Stimulated activated effector memory CD8-positive, alpha-beta T cell treated with anti-CD3 and anti-CD28 coated beads, Interleukin-12 subunit alpha, Interleukin-12 subunit beta, amount 100 ng/mL, for 72 hours (primary cell): Measurements from ENCODE around the gene SLC16A2.
A peak's percentile ranks its signal among the peaks of the same experiment; 100 is the strongest.
"Not testable (repeated sequence)": the region's sequence is repeated elsewhere in the genome, so short reads cannot be mapped to it uniquely, and the experiment has no call there.

Experiments used
- ATAC-seq: fragments of 150-1000 bp; cut with Tn5 transposase; 2 replicates; pipeline ENCODE4 v1.10.0; 2021
- DNase-seq, 2 donors: peaks; one replicate each; pipeline ENCODE4 v3.0.0; 2021 to 2022; ENCODE audit warnings: low spot score in 2 of 2
- H3K27ac Mint-ChIP-seq: one replicate; pipeline ENCODE4 v1.8.0; 2022; ENCODE audit warnings: mild to moderate bottlenecking, mixed read lengths
- H3K36me3 Mint-ChIP-seq: one replicate; pipeline ENCODE4 v1.8.0; 2022; ENCODE audit warnings: mild to moderate bottlenecking, mixed read lengths
- H3K4me1 Mint-ChIP-seq: one replicate; pipeline ENCODE4 v1.8.0; 2022; ENCODE audit warnings: mixed read lengths
- H3K4me3 Mint-ChIP-seq: one replicate; pipeline ENCODE4 v1.8.0; 2022; ENCODE audit warnings: mild to moderate bottlenecking, mixed read lengths
- H3K9me3 Mint-ChIP-seq: one replicate; pipeline ENCODE4 v1.8.0; 2022; ENCODE audit warnings: mixed read lengths

The SLC16A2 gene

DNA sequence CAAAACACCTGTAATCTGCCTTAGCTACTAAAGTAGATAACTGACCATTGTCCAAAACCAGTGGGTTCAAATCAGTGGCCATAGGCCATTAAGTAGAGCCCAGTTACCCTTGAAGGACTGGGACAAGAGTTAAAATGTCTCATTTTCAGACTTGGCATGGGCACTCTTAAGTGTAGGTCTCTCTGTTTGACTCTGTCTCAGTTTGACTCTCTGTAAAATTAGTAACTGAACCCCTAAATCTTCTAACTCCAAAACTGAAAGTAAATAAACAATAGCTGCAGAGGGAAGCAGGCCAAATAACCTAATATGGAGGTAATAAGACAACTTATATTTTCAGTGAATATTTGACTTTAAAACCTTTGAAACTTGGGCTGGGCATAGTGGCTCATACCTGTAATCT, 89.1 kb downstream of the SLC16A2 start:
- Mint-ChIP-seq H3K4me1 (peaks cover 6% of the 10 kb centered on the region), H3K36me3 (no peaks in the 10 kb centered on the region), H3K4me3 (no peak overlapping the region), H3K27ac (no peak overlapping the region), H3K9me3 (no peaks in the 10 kb centered on the region)
- ATAC-seq (peak; percentile 65), DNase-seq (no peak)

DNA sequence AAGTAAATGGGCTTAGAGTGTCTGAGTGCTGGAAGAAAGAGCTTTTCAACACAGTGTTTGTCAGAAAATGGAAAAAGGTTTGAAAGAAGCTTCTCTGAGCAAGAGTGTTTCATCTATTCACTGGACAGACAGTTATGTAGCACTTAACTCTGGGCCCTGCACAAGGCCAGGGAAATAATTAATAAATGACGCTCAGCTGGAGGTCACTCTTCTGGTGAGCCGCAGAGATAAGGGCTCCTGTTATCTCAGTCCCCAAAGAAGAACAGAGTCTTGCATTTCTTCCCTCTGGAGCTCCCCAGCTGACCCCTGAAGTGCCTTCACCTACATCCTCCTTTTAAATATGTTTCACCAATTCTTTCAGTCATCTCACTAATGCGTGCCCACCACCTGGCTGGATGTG, 90.4 kb downstream of the SLC16A2 start:
- Mint-ChIP-seq H3K9me3 (no peaks in the 10 kb centered on the region), H3K27ac (no peak overlapping the region), H3K4me3 (no peak overlapping the region), H3K4me1 (peaks cover 6% of the 10 kb centered on the region), H3K36me3 (no peaks in the 10 kb centered on the region)
- ATAC-seq (no peak), DNase-seq (no peak)

- Mint-ChIP-seq H3K4me1 (peaks cover 6% of the 10 kb centered on the region), H3K4me3 (no peak overlapping the region), H3K9me3 (no peaks in the 10 kb centered on the region)
Observed at GRCh38 chrX:74514384-74514783, 93.1 kb downstream of the SLC16A2 start.

DNA sequence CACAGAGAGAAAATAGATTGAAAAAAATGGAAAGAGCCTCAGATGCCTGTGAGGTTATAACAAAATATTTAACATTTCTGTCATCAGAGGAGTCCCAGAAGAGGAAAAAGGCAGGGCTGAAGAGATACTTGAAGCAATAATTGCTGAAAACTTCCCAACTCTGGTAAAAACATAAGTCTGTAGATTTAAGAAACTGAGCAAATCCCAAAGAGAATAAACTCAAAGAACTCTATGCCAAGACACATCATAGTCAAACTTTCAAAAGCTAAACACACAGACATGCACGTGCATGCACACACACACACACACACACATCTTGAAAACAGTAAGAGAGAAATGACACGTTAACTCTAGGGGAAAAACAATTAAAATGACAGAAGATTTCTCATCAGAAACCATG, 94.1 kb downstream of the SLC16A2 start:
- ATAC-seq (no peak), DNase-seq (no peak)
- no peak overlapping the region for H3K4me3 Mint-ChIP-seq
- H3K27ac Mint-ChIP-seq = no peak overlapping the region
- no peaks in the 10 kb centered on the region for H3K9me3 Mint-ChIP-seq
- peaks cover 6% of the 10 kb centered on the region for H3K4me1 Mint-ChIP-seq
- H3K36me3 Mint-ChIP-seq = no peaks in the 10 kb centered on the region

More at GRCh38 chrX:74514384-74514783, 93.1 kb downstream of the SLC16A2 start:
- H3K36me3 Mint-ChIP-seq = no peaks in the 10 kb centered on the region
- no peak for ATAC-seq
- H3K27ac Mint-ChIP-seq = no peak overlapping the region
- no peak for DNase-seq

DNA sequence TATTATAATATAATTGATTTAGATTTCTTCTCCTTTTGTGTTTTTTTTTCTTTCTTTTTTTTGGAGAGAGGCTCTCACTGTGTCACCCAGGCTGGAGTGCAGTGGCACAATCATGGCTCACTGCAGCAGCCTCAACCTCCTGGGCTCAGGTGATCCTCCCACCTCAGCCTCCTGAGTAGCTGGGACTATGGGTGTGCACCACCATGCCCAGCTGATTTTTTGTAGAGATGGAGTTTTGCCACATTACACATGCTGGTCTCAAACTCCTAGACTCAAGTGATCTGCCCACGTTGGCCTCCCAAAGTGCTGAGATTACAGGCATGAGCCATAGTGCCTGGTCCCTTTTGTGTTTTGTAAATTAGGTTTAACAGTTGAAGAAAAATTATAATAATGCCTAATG, 94.7 kb downstream of the SLC16A2 start:
- H3K27ac Mint-ChIP-seq, H3K36me3 Mint-ChIP-seq, H3K4me3 Mint-ChIP-seq, DNase-seq, H3K4me1 Mint-ChIP-seq, ATAC-seq, H3K9me3 Mint-ChIP-seq: not testable (repeated sequence)

- Mint-ChIP-seq H3K4me3 (no peak overlapping the region), H3K9me3 (no peaks in the 10 kb centered on the region), H3K4me1 (no peaks in the 10 kb centered on the region), H3K36me3 (no peaks in the 10 kb centered on the region), H3K27ac (no peak overlapping the region)
- DNase-seq (no peak), ATAC-seq (no peak)
Observed at GRCh38 chrX:74519870-74520269, 98.6 kb downstream of the SLC16A2 start.

GRCh38 chrX:74520291-74520690, 99.0 kb downstream of the SLC16A2 start:
- no peaks in the 10 kb centered on the region for H3K9me3 Mint-ChIP-seq
- no peak for ATAC-seq

DNA sequence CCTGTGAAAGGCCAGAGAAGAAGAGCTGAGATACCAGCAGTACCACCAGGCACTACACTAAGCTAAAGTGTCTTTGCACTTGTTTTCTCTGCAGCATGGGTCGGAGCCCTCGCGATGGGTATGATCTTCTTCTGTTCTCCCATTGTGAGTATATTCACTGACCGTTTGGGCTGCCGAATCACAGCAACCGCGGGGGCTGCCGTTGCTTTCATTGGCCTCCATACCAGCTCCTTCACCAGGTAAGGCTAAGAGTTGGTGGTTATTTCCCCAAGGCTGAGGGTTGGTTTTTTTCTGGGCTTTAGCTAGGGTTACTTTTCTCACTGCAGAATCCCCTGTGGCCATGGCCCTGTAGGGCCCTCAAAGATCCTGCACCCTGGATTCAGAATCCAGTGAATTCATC, 99.6 kb downstream of the SLC16A2 start:
- ATAC-seq (no peak), DNase-seq (no peak)

More at GRCh38 chrX:74520291-74520690, 99.0 kb downstream of the SLC16A2 start:
- H3K4me3 Mint-ChIP-seq = no peak overlapping the region
- no peak for DNase-seq
- no peak overlapping the region for H3K27ac Mint-ChIP-seq
- no peaks in the 10 kb centered on the region for H3K36me3 Mint-ChIP-seq
- H3K4me1 Mint-ChIP-seq = no peaks in the 10 kb centered on the region

DNA sequence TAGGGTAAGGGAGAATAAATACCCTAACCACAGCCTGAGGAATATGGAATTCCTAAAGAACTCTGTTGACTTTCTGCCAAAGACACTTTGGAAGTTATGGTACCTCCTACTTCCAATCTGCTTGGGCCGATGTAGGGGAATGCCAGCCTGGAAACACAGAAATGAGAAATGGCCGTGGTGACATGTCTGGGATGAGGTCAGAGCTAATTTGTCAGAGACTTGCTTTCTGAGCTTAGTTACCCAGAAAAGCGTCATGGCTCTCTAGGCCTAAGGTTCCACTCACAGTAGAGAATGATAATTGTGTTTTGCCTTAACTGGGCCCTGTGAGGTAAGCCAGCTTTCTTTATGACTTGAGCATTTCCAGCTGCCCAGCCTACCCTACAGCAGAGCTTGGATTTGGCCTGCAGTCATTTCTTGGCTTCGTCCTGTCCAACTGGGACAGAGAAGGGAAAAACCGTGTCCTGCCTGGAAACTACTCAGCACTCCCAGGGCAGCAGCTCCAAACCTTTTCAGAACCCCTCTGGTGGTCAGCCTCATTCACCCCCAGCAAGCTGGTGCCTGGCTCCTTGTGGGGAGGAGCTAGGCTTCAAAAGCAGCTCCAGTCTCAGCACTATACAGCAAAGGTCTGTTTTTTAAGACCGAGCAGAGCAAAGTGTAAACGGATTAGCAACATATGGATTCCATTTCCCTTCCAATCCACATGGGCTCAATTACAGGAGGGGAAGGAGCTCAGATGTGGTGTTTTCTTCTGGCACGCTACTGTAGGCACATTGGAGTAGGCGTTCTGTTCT, 100.9 kb downstream of the SLC16A2 start:
- H3K4me3 Mint-ChIP-seq = no peak overlapping the region
- H3K27ac Mint-ChIP-seq = no peak overlapping the region
- no peaks in the 10 kb centered on the region for H3K9me3 Mint-ChIP-seq
- ATAC-seq (no peak), DNase-seq (no peak)
- no peaks in the 10 kb centered on the region for H3K36me3 Mint-ChIP-seq
- no peaks in the 10 kb centered on the region for H3K4me1 Mint-ChIP-seq

More for the DNA sequence above, 99.6 kb downstream of the SLC16A2 start:
- H3K4me1 Mint-ChIP-seq = no peaks in the 10 kb centered on the region
- no peak overlapping the region for H3K27ac Mint-ChIP-seq
- no peak overlapping the region for H3K4me3 Mint-ChIP-seq
- H3K36me3 Mint-ChIP-seq = no peaks in the 10 kb centered on the region
- H3K9me3 Mint-ChIP-seq = no peaks in the 10 kb centered on the region

DNA sequence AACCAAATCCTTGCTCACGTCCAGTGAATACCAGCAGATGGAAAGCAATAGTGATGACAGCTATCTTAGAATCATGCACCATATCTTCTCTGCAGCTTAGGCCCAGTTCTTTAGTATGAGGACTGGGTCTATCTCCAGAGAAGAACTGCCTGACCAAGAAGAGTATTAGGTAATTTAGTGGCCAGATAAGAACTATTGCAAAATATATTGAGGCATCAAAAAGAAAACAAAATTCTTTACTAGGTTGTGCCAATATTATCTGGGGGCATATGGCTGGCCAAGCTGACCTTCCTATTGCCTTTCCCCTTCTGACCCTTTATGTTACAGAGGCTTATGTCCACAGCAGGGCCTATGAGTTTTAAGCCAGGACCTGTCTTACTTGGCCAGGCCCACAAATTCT, 101.9 kb downstream of the SLC16A2 start:
- no peak for ATAC-seq
- no peak overlapping the region for H3K27ac Mint-ChIP-seq
- no peak for DNase-seq

GRCh38 chrX:74523870-74524735, 102.8 kb downstream of the SLC16A2 start:
- Mint-ChIP-seq H3K4me1 (no peaks in the 10 kb centered on the region), H3K4me3 (no peak overlapping the region), H3K9me3 (no peaks in the 10 kb centered on the region), H3K36me3 (no peaks in the 10 kb centered on the region), H3K27ac (no peak overlapping the region)
- no peak for DNase-seq
- ATAC-seq = no peak

More for the DNA sequence above, 101.9 kb downstream of the SLC16A2 start:
- no peaks in the 10 kb centered on the region for H3K36me3 Mint-ChIP-seq
- H3K4me1 Mint-ChIP-seq = no peaks in the 10 kb centered on the region
- H3K9me3 Mint-ChIP-seq = no peaks in the 10 kb centered on the region
- H3K4me3 Mint-ChIP-seq = no peak overlapping the region

DNA sequence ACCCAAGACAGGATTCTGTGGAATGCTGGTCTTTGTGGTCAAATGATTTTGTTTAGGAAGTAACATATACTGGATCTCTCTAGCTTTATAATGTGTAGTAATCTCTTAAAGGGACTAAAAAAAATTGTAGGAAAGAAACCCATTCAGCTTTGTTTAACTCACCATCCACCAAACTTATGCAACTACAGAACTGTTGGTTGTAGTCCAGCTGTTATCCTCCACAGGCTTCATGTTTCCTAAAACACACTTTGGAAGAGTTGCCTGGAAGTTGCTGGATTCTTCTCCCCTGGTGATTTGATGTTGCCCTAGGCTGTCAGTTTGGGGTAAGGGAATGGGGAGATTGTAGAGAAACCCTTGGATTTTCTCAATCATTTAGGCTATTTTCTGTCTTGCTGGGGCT, 103.8 kb downstream of the SLC16A2 start:
- ATAC-seq = no peak
- H3K4me1 Mint-ChIP-seq = no peaks in the 10 kb centered on the region
- DNase-seq = no peak
- H3K4me3 Mint-ChIP-seq = no peak overlapping the region
- no peaks in the 10 kb centered on the region for H3K36me3 Mint-ChIP-seq
- H3K27ac Mint-ChIP-seq = no peak overlapping the region
- no peaks in the 10 kb centered on the region for H3K9me3 Mint-ChIP-seq

- H3K36me3 Mint-ChIP-seq = no peaks in the 10 kb centered on the region
- ATAC-seq = no peak
- no peak for DNase-seq
- no peaks in the 10 kb centered on the region for H3K9me3 Mint-ChIP-seq
- no peak overlapping the region for H3K27ac Mint-ChIP-seq
- no peak overlapping the region for H3K4me3 Mint-ChIP-seq
- no peaks in the 10 kb centered on the region for H3K4me1 Mint-ChIP-seq
Observed at GRCh38 chrX:74526764-74527163, 105.5 kb downstream of the SLC16A2 start.

GRCh38 chrX:74527350-74527749, 106.1 kb downstream of the SLC16A2 start:
- no peak for DNase-seq
- no peak overlapping the region for H3K27ac Mint-ChIP-seq
- H3K9me3 Mint-ChIP-seq = no peaks in the 10 kb centered on the region
- ATAC-seq = no peak
- H3K4me1 Mint-ChIP-seq = no peaks in the 10 kb centered on the region
- H3K36me3 Mint-ChIP-seq = no peaks in the 10 kb centered on the region
- no peak overlapping the region for H3K4me3 Mint-ChIP-seq

- Mint-ChIP-seq H3K4me3 (no peak overlapping the region), H3K27ac (no peak overlapping the region)
Observed at GRCh38 chrX:74529311-74529710, 108.0 kb downstream of the SLC16A2 start.

DNA sequence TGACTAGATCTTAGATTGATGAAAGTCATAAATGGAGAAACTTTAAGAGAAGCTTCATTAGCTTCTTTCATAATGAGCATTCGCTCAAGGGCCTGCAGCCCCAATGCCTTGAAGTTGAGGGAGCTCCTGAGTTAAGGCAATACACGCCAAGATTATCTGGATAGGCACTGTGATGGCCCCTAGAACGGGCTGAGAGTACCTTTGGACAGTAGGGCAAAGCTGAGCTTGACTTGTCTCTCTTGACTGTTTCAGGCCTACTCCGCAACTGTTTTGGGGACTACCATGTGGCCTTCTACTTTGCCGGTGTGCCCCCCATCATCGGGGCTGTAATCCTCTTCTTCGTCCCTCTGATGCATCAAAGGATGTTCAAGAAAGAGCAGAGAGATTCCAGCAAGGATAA, 109.8 kb downstream of the SLC16A2 start:
- ATAC-seq (no peak), DNase-seq (no peak)
- Mint-ChIP-seq H3K4me3 (no peak overlapping the region), H3K4me1 (peaks cover 22% of the 10 kb centered on the region), H3K9me3 (no peaks in the 10 kb centered on the region), H3K27ac (no peak overlapping the region), H3K36me3 (no peaks in the 10 kb centered on the region)

More at GRCh38 chrX:74529311-74529710, 108.0 kb downstream of the SLC16A2 start:
- no peaks in the 10 kb centered on the region for H3K9me3 Mint-ChIP-seq
- no peak for DNase-seq
- H3K4me1 Mint-ChIP-seq = peaks cover 5% of the 10 kb centered on the region
- no peak for ATAC-seq
- H3K36me3 Mint-ChIP-seq = no peaks in the 10 kb centered on the region
